NB4 (cell line): ENCODE results near the gene SLK.

Source experiments
- MYC ChIP-seq: IDR thresholded peaks from 2 replicates; pipeline ENCODE4 v1.6.1; 2011; ENCODE audit warnings: low read depth, low read length
- POLR2A ChIP-seq: IDR thresholded peaks from 2 replicates; pipeline ENCODE4 v1.6.1; 2011; ENCODE audit warnings: mild to moderate bottlenecking; ENCODE audit not compliant: insufficient read length; ENCODE audit errors: extremely low read depth
- TF ChIP-seq, protein P1 (sequence below): IDR thresholded peaks from one replicate; pipeline ENCODE4 v1.5.1; 2012; ENCODE audit warnings: low read depth, low read length
- TF ChIP-seq, protein P2 (sequence below): IDR thresholded peaks from 2 replicates; pipeline ENCODE4 v1.6.1; 2011; ENCODE audit warnings: low read depth, low read length

DNA sequence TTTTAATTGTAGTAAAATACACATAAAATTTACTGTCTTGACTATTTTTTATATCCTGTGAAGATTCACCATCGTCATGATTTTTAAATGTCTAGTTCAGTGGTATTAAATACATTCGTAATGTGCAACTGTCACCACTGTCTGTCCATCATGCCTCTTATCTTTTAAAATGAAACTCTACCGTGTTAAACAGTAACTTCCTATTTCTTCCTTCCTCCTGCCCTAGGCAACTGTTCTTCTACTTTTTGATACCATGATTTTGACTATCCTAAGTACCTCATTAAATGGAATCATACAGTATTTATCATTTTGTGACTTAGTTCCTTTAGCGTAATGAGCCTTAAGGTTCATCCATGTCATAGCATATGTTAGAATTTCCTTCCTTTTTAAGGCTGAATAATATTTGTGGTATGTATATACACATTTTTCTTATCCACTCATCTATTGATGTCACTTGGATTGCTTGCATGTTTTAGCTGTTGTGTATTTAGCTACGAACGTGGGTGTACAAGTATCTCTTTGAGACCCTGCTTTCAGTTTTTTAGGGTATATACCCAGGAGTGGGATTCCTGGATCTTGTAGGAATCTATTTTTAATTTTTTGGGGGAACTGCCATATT is 13.5 kb downstream of the SLK start:
- TF ChIP-seq, protein P1, sequence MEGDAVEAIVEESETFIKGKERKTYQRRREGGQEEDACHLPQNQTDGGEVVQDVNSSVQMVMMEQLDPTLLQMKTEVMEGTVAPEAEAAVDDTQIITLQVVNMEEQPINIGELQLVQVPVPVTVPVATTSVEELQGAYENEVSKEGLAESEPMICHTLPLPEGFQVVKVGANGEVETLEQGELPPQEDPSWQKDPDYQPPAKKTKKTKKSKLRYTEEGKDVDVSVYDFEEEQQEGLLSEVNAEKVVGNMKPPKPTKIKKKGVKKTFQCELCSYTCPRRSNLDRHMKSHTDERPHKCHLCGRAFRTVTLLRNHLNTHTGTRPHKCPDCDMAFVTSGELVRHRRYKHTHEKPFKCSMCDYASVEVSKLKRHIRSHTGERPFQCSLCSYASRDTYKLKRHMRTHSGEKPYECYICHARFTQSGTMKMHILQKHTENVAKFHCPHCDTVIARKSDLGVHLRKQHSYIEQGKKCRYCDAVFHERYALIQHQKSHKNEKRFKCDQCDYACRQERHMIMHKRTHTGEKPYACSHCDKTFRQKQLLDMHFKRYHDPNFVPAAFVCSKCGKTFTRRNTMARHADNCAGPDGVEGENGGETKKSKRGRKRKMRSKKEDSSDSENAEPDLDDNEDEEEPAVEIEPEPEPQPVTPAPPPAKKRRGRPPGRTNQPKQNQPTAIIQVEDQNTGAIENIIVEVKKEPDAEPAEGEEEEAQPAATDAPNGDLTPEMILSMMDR: no peak
- TF ChIP-seq, protein P2, sequence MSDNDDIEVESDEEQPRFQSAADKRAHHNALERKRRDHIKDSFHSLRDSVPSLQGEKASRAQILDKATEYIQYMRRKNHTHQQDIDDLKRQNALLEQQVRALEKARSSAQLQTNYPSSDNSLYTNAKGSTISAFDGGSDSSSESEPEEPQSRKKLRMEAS: no peak
- TF ChIP-seq POLR2A (no peak), MYC (no peak)
